Glomerular endothelial cell (primary cell): ENCODE results near the gene WRAP53. TPM values are rescaled to one million over a fixed set of nuclear protein-coding genes. Genes with fewer than 3 reads are reported as not detected.

Source experiments
- DNase-seq: peaks from one replicate; pipeline ENCODE4 v3.0.0-alpha.2; 2011; ENCODE audit warnings: low read depth, low spot score; ENCODE audit errors: extremely low read depth
- total RNA-seq: library from RNA; depleted of rRNA; stranded (reverse); fragments of >200 nt; gene quantifications from 2 replicates; pipeline ENCODE4 v1.2.3, GENCODE V29; 2015

The WRAP53 gene
- total RNA-seq, 1 donor from 2014 or later = 9.3 TPM

GRCh38 chr17:7707446-7707845, 19.2 kb downstream of the WRAP53 start:
- no peak for DNase-seq

- no peak for DNase-seq
Measured at GRCh38 chr17:7707858-7708750, 19.8 kb downstream of the WRAP53 start.

DNA sequence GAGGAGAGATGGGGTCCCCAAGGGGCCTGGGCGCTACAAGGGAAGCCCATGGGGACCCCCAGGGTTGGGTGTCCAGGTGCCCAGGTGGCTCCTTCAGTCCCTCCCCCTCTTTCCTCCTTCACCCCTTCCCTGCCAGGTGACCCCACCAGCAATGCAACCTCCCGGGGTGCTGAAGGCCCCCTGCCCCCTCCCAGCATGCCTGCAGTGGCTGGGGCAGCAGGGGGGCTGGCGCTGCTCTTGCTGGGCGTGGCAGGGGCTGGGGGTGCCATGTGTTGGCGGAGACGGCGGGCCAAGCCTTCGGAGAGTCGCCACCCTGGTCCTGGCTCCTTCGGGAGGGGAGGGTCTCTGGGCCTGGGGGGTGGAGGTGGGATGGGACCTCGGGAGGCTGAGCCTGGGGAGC, 20.8 kb downstream of the WRAP53 start:
- no peak for DNase-seq

DNA sequence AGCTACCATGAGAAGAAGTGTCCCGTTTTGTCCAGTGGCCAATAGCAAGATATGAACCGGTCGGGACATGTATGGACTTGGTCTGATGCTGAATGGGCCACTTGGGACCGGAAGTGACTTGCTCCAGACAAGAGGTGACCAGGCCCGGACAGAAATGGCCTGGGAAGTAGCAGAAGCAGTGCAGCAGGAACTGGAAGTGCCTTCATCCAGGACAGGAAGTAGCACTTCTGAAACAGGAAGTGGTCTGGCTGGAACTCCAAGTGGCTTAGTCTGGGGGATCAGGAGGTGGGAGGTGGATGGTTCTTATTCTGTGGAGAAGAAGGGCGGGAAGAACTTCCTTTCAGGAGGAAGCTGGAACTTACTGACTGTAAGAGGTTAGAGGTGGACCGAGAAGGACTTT, 22.0 kb downstream of the WRAP53 start:
- no peak for DNase-seq

DNA sequence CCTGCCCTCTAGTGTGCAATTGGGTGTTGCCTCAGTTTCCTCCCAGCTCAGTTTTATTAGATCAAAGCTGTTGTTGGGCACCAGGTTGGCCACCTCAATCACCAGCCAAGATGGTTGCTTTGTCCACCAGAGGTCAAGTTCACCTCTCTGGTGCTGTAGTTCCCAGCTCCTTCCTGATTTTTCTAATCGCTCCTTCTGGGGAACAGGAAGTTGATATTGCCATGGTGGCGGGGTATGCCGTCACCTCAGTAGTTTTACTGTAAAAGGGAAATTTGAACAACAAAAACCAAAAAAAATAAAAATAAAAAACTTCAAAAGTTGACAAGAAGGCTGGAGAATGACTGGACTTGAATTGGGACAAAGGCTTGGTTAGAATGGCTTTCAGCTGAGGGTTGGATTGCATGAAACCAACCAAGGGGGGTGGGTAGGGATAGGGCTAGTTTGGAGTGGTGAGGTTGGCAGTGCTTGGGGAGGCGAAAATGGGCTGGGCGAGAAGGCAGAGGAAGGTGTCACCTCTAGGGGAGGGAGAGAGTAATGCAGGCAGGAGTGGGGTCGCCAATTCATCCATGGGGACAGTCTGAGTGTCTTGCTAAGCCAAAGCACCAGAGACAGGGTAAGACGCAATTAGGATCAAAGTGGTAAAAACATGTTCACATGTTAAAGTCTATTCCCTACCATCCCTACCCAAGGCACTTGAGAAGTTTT, 22.9 kb downstream of the WRAP53 start:
- no peak for DNase-seq

DNA sequence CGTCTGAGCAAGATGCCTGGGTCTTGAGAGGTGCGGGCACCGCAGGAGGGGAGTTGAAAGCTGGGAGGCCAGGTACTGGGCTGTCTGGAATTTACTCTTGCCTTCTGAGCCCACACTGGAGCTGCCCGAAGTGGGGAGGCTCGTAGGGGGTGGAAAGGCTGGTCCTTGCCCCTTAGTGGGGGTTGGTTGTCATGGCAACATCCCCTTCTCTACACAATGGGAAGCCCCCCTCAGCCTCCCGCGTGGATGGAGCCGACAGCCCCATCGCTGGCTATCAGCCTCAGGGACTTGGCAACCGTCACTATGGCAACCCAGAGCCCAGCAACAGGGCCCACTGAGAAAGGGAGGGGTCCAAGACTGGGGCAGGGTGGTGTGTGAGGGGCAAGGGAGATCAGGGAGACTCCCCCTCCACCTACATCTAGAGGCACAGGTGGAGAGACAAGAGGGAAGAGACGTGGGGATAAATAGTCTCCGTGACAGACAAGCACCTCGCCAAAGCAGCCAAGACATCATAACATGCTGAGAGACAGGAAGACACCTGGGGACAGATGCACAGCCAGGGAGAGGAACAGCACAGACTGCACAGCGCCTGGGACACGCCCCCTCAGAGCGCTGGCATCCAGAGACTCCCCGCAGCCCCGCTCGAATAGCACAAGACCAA, 24.0 kb downstream of the WRAP53 start:
- no peak for DNase-seq

DNA sequence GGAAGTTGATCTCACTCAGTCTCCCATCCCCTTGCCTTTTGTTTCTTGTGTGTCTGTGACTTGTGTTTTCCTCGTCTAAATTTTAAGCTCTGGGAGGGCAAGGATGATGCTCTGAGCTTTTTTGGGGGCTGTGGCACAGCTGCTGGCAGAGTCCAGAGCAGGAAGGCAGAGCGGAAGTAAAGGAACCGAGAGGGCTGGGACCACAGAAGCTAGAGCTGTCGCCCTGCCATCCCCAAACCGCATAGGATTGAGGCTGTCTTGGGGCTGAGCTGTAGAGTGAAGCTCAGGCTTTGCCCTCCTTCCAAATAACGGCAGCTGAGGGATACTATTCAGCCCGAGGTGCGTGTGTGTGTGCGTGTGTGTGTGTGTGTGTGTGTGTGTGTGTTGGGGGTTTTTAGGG, 25.5 kb downstream of the WRAP53 start:
- DNase-seq = no peak

GRCh38 chr17:7714721-7715594, 26.7 kb downstream of the WRAP53 start:
- no peak for DNase-seq

- DNase-seq = no peak
Measured at GRCh38 chr17:7715936-7716886, 27.9 kb downstream of the WRAP53 start.

DNA sequence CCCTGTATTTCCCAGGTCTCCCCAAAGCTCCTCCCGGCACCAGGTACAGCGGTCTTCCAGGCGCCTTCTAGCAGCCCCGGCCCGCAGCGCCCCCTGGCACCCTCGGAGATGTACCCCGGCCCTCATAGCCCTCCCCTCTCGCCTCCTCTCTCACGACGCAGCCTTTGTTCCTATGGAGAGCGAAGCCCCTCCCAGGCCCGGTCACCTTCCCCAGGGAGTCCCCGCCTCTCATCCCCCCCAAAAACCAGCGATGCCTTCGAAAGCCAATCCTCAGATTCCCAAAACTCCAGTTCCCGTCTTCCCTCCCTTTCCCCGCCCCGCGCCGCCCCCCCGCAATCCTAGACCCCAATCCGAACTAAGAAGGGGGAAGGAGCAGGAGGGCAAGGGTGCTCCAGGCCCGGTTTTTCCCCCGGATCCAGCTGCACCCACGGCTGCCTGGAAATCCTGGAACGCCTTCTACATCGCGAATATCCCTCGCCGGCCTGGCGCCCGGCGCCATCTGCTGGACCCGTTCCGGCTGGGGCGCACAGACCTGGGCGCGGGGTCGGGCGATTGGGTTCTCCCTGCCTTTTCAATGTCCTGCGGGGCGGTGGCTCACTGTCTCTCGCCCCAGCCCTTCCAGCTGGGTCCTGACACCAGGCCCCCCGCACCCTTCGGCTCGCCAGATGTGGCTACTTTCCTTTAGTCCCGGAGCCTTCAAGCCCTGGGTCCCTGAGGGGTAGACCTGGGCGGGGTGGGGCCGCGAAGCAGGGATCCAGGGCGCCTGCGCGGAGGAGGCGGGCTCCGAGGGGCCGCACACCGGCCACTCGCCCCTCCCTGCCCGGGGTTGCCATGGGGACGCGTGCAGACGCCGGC, 28.9 kb downstream of the WRAP53 start, which contains the start of gene DNAH2:
DNAH2 (plus strand) TSS at position 844 of the 855 bp plus-strand sequence. CDS start 1,991 bp downstream, outside the sequence.
- DNase-seq = peak; percentile 50

DNA sequence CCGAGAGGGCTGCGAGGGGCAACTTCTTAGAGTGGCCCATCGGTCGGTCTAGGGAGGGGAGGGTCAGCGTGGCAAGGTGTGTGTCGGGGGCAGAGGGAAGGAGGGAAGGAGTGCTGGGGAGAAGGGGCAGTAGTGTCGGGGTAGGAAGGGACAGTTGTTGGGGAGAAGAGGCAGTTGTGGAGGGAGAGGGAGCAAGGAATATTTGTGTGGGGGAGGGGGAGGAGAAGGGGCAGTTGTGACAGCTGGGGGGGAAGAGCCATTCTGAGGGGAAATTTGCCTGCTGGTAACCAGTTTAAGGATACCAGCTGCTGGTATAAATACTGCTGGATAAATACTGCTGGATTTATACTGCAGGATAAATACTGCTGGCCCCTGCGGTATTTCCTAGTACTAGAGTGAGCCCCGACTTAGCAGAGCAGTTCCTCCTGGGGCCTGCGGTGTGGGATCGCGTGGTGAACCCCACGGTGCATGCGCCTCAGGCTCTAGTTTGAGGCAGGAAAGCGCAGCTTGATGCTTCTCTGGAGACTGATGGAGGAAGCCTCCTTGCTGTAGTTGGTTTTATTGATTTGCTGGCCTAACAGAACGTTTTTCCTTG, 29.6 kb downstream of the WRAP53 start:
- DNase-seq = no peak

- no peak for DNase-seq
Measured at GRCh38 chr17:7719661-7720060, 31.4 kb downstream of the WRAP53 start.

DNA sequence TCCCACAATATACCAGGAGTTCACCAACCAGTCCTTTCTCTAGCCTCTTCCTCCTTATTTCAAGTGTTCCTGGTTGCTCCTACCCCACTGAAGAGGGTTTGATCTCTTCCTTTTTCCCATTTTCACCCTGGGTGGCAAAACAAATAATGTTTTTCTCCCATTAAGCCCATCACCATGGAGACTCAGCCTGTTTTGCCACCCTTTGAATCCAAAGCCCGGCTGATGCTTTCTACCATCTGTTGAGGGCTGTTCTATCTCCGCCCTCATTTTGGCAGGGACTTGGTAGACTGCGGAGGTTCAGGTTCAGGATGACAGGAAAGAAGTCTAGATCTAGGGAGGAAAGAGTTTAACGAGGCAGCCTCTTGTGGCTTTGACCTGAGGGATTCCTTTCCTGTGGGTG, 31.8 kb downstream of the WRAP53 start:
- no peak for DNase-seq

- DNase-seq = no peak
Measured at GRCh38 chr17:7721612-7722011, 33.3 kb downstream of the WRAP53 start.

- no peak for DNase-seq
Measured at GRCh38 chr17:7727886-7728285, 39.6 kb downstream of the WRAP53 start.

DNA sequence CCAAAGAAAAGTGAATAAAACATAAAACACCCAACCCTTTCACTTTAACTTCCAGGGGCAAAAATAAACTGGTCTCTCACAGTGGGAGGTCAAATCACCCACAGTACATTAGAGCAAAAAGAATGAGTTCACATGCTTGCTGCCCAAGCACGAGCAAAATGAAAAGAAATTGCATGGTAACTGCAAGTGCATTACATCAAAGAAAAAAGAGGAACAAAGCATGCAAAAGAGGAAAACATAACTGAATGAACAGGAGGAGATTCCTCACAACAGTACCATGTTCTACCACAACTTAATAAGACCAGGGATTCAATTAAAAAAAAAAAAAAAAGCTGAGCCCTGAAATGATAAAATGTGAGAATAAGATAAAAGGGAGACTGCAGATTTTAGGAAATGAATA, 41.5 kb downstream of the WRAP53 start:
- DNase-seq = no peak

DNA sequence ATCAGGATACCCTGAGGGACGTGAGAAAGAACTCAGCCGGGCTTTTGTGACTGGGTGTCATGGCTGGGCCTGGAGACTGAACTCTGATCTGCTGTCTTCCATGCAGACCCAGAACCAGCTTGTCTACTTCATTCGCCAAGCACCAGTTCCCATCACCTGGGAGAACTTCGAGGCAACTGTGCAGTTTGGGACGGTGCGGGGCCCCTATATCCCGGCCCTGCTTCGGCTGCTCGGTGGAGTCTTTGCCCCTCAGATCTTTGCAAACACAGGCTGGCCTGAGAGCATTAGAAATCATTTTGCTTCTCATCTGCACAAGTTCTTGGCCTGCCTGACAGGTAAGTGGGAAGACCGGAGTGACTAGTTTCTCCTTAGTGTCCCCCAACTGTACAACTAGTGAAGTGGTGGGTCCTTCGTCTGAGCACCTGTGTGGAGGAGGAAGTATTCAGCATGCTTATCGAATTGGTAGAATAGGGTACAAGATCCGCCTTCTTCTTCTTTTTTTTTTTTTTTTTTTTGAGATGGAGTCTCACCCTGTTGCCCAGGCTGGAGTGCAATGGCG, 44.8 kb downstream of the WRAP53 start:
- DNase-seq = no peak

DNA sequence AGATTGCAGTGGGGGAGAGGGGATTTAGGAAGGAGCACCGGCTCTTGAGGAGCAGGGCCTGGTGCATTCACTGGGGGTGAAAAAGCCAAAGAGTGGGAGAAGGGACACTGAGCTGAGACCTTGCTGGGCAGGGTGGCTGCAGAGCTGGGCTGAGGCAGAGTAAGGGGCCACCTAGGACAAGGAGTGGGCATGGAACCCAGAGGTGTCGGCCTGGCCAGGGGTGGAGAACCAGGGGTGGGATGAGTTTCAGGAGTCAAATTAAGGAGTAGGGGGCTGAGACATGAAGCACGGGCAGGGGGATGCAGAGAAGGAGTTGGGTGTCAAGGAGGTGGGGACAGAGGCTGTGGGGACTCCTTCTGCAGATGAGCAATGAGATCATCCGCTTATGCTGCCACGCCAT, 49.3 kb downstream of the WRAP53 start:
- DNase-seq = no peak
